HG03103 (cell line): ENCODE data around the gene C1orf174.

Experiments used
- ATAC-seq: cut with Tn5 transposase; IDR thresholded peaks from one replicate; pipeline ENCODE4 v1.9.1; 2021; ENCODE audit warnings: low read depth; ENCODE audit not compliant: unreplicated experiment

Gene C1orf174

GRCh38 chr1:3879099-3879498 lies 21.0 kb downstream of the C1orf174 start:
- no peak for ATAC-seq

GRCh38 chr1:3876716-3877115 lies 23.4 kb downstream of the C1orf174 start:
- no peak for ATAC-seq

- no peak for ATAC-seq
Observed at GRCh38 chr1:3874736-3875135, 25.3 kb downstream of the C1orf174 start.

GRCh38 chr1:3872546-3872945 lies 27.5 kb downstream of the C1orf174 start:
- ATAC-seq = no peak

GRCh38 chr1:3871451-3871805 lies 28.6 kb downstream of the C1orf174 start:
- ATAC-seq = no peak

- no peak for ATAC-seq
Observed at GRCh38 chr1:3869751-3870301, 30.2 kb downstream of the C1orf174 start.

GRCh38 chr1:3868464-3869006 lies 31.5 kb downstream of the C1orf174 start:
- ATAC-seq = no peak

- no peak for ATAC-seq
Observed at GRCh38 chr1:3865606-3866160, 34.4 kb downstream of the C1orf174 start.

- no peak for ATAC-seq
Observed at GRCh38 chr1:3864884-3865283, 35.2 kb downstream of the C1orf174 start.

- ATAC-seq = no peak
Observed at GRCh38 chr1:3863231-3863935, 36.7 kb downstream of the C1orf174 start.

GRCh38 chr1:3858231-3858981 lies 41.7 kb downstream of the C1orf174 start:
- no peak for ATAC-seq

GRCh38 chr1:3857791-3858129 lies 42.3 kb downstream of the C1orf174 start:
- ATAC-seq = no peak

GRCh38 chr1:3856923-3857790 lies 42.9 kb downstream of the C1orf174 start, which contains the start of the genes CEP104 and DFFB:
Gene CEP104 (minus strand): TSS chr1:3857211. CDS start chr1:3852407, 4,804 bp downstream.
Gene DFFB (plus strand): TSS chr1:3857476. CDS start chr1:3857604, 128 bp downstream.
- peak; percentile 97 for ATAC-seq

- ATAC-seq = no peak
Observed at GRCh38 chr1:3852711-3853485, 47.2 kb downstream of the C1orf174 start.

GRCh38 chr1:3852091-3852490 lies 48.0 kb downstream of the C1orf174 start:
- ATAC-seq = no peak

- no peak for ATAC-seq
Observed at GRCh38 chr1:3851292-3851691, 48.8 kb downstream of the C1orf174 start.

GRCh38 chr1:3850857-3851256 lies 49.2 kb downstream of the C1orf174 start:
- ATAC-seq = no peak

GRCh38 chr1:3847081-3847480 lies 53.0 kb downstream of the C1orf174 start:
- no peak for ATAC-seq

- no peak for ATAC-seq
Observed at GRCh38 chr1:3846541-3846940, 53.5 kb downstream of the C1orf174 start.
